Fibroblast of the aortic adventitia (primary cell): ENCODE data around the gene RPL4. TPM values are rescaled to one million over a fixed set of nuclear protein-coding genes. Genes with fewer than 3 reads are reported as not detected.

Experiments used
- DNase-seq: peaks from one replicate; pipeline ENCODE4 v3.0.0-alpha.2; 2010; ENCODE audit warnings: low read depth
- H3K4me3 ChIP-seq: 2 replicates; pipeline ENCODE4 v1.5.1; 2011; ENCODE audit warnings: low read depth, mild to moderate bottlenecking, control low read depth, low read length, moderate library complexity
- total RNA-seq: library from RNA; depleted of rRNA; stranded (reverse); fragments of >200 nt; gene quantifications from 2 replicates; pipeline ENCODE4 v1.2.3, GENCODE V29; 2012; ENCODE audit warnings: low replicate concordance
- TF ChIP-seq, protein P1 (sequence below): IDR thresholded peaks from 2 replicates; pipeline ENCODE4 v1.5.1; 2011; ENCODE audit warnings: mild to moderate bottlenecking, low read length, control low read depth, inconsistent platforms; ENCODE audit not compliant: insufficient read depth

The RPL4 gene
- total RNA-seq, 1 donor = 4,222 TPM

DNA sequence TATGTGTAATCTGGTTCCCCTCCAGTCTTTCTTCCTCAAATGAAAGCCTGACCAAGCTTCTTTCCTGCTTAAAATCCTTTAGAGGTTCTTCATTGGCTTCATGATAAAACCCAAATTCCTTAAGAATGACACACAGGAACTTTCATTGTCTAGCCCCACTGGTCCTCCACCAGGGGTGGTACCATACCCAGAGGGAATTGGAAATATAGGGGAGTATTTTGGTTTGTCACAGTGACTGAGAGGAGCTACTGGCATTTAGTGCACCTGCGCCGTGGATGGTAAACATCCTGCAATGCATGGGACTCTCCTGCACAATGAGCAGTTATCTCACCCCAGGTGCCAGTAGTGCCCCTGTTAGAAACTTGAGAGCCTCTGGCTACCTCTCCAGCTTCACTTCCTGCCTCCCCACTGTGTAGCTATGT lies 11.3 kb upstream of the RPL4 start:
- TF ChIP-seq, protein P1, sequence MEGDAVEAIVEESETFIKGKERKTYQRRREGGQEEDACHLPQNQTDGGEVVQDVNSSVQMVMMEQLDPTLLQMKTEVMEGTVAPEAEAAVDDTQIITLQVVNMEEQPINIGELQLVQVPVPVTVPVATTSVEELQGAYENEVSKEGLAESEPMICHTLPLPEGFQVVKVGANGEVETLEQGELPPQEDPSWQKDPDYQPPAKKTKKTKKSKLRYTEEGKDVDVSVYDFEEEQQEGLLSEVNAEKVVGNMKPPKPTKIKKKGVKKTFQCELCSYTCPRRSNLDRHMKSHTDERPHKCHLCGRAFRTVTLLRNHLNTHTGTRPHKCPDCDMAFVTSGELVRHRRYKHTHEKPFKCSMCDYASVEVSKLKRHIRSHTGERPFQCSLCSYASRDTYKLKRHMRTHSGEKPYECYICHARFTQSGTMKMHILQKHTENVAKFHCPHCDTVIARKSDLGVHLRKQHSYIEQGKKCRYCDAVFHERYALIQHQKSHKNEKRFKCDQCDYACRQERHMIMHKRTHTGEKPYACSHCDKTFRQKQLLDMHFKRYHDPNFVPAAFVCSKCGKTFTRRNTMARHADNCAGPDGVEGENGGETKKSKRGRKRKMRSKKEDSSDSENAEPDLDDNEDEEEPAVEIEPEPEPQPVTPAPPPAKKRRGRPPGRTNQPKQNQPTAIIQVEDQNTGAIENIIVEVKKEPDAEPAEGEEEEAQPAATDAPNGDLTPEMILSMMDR = no peak
- DNase-seq = peak; percentile 65
- H3K4me3 ChIP-seq = no peak overlapping the region

DNA sequence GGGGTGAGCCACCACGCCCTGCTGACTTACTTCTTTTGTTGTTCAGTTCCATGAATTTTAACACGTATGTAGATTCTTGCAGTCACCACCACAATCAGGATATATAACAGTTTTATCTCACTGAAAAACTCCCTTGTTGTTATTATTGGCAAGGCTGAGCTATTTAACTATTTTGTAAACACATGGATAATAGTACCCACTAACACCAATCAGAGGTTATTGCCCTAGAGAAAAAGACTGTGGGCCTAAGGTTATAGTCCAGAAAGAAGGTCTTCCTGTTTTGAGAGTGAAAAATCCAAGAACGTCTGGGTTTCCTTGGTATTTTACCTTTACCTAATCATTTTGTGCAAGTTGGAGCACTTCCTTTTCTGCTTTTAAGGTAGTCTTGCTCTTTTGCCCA lies 9.9 kb upstream of the RPL4 start:
- TF ChIP-seq, protein P1 = no peak

DNA sequence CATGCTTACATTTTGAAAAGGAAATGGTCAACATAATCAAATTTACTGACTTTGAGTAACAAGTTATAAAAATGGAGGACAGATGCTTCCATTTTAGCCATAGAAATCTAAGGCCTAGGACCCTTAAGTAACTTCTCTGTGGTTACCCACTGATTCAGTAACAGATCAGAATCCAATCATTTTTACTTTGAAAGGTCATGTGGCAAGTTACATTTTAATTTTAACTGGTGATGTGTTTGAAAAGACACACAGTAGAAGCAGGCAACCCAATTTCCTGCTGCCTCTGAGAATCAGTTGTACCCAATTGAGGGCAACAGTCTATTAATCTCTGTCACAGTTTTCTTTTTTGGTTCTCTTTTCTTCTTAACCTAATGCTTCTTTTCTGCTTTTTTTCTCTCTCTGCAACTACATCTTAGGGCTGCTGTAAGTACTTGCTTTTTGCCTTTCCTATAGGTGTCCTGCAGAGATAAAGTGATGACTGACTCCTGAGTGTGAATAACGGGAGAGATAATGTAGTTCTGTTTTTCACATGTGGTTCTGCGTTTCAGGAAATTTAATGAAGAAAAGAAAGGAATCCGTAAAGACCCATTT lies 3.7 kb upstream of the RPL4 start:
- DNase-seq = no peak
- no peak overlapping the region for H3K4me3 ChIP-seq
- TF ChIP-seq, protein P1 = no peak

More for the DNA sequence above, 9.9 kb upstream of the RPL4 start:
- no peak for DNase-seq
- no peak overlapping the region for H3K4me3 ChIP-seq

DNA sequence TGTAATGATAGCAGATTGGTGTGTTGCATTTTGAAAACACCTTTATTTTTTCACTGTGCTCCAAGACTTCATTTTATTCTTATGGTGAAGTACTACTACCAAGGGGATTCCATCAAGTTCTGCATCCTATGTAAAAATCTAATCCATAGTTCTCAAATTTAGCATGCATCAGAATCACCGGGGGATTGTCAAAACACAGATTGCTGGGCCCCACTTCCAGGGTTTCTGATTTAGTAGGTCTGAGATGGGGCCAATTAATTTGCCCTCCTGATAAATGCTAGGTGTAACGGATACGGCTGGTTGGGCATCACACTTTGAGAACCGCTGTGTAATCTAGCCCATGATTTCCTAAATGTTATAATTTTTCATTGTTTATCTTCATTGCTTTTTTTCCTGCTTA lies 1.2 kb upstream of the RPL4 start:
- DNase-seq = no peak
- TF ChIP-seq, protein P1 = no peak
- peak overlapping the region; percentile 99 for H3K4me3 ChIP-seq

DNA sequence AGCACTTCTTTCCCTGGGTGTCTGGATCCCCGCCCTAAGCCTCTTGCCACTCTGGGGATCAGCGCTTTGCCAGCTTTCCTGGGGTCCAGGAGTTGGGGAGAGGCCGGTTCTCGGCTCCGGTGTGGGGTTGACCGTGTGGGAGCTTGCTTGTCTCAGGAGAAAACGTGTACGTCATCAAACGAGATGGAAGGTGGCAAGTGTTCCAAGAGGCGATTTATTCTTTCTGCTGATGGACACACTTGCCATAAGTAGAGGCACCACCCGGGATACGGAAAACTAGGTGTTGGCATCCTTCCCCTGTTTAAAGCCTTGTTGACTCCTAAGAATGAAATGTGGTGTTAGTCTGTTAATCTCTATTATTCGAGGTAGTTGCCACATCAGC lies 766 bp upstream of the RPL4 start:
- TF ChIP-seq, protein P1 = no peak
- peak; percentile 57 for DNase-seq
- peak overlapping the region; percentile 99 for H3K4me3 ChIP-seq

DNA sequence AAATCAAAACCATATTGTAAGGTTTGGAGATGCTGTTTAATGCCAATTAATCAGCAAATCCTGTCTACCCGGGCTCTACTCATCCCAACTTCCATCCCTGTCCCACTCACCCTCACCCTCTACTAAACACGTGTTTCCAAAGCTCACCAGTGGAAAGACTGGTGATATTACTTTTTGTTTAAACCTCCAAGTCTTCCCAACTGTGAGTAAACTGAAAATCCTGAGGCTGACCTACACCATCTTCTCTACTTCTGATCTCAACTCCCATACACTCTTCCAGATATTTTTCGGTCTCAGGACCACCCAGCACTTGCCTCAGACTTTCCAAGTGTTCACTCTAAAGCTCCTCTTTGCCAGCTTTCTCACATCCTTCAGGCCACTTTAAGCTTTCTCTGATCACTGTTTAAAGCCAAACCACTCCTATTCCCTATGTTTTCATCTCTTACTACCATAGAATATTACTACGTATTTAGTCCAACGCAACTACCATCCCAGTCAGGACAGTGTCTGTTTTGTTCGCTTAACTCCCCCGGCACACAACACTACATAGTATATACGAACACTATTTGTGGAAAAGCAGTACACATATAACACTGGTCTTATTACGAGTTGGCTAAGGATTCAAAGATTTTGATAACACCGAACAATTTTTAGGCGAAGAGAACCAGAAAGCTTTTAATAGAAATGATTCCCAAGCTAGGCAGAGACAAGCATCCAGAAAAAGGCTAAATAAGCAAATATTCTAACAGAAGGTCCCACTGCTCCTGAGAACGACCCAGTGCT lies 684 bp downstream of the RPL4 start:
- DNase-seq = no peak
- TF ChIP-seq, protein P1 = no peak
- peak overlapping the region; percentile 99 for H3K4me3 ChIP-seq

DNA sequence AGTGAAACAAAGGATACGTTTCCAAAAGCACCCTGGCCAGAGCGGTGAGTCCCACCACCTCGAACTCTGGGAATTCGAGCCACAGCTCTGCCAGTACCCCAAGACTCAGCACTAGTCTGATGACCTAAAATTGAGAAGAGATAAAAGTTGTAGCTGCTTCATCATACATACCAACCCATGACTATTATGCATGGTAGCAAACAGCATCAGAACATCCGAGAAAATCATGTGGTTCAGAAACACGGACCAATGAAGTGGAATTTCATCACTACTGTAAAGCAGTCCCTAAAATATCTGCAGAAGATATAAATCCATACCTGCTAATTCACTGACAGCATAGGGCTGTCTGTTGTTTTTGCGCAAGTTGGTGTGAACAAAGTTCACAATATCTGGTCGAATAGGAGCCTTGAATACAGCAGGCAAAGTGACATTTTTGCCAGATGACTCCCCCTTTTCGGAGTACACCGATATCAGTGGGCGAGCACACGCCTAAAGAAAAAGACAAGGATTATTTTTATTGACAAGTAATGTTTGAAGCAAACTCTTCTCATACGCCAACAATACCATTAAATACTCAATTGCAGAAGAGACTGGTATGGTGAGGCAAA lies 1.5 kb downstream of the RPL4 start:
- peak overlapping the region; percentile 99 for H3K4me3 ChIP-seq
- DNase-seq = peak; percentile 40
